B cell (primary cell): ENCODE results near the gene PRR7. TPM values are rescaled to one million over a fixed set of nuclear protein-coding genes. Genes with fewer than 3 reads are reported as not detected.

Source experiments
- ATAC-seq: fragments of 200-7000 bp; cut with Tn5 transposase; one replicate; pipeline ENCODE4 v1.10.0; 2021; ENCODE audit warnings: low read depth, mild to moderate bottlenecking, moderate number of reproducible peaks, moderate library complexity
- CTCF ChIA-PET: fragments of 350-600 bp; sonication (Branson Sonifier 250); formaldehyde crosslinking; loops from one replicate; lab custom pipeline; 2021; ENCODE audit warnings: antibody characterized with exemption, inconsistent platforms; lab: Charles Lee
- POLR2A ChIA-PET: fragments of 350-600 bp; sonication (Branson Sonifier 250); formaldehyde crosslinking; loops from one replicate; lab custom pipeline; 2021; ENCODE audit warnings: antibody characterized with exemption; lab: Charles Lee
- DNase-seq: peaks from one replicate; pipeline ENCODE4 v3.0.0; 2013
- H2AFZ ChIP-seq: 2 replicates; pipeline ENCODE4 v1.6.1; 2012; ENCODE audit warnings: mild to moderate bottlenecking, low read depth, low read length; ENCODE audit not compliant: insufficient read depth, poor library complexity, severe bottlenecking
- H3K27ac ChIP-seq, 2 donors: 1 replicate in 1 of 2; 2 replicates in 1 of 2; pipeline ENCODE4 v1.5.1; 2012 to 2013; ENCODE audit warnings: low read length in 2 of 2, mild to moderate bottlenecking in 2 of 2, moderate library complexity in 1 of 2
- H3K27me3 ChIP-seq, 4 experiments: fragments of 200-600 bp in 1 of 4; sonication (generic) in 1 of 4; replicated peaks in 1 of 4; 1 replicate in 2 of 4; 2 replicates in 2 of 4; pipeline versions ENCODE4 v1.6.1 to v1.7.0; 2013 to 2016; ENCODE audit warnings: low read length in 3 of 4, mild to moderate bottlenecking in 2 of 4, mixed read lengths in 1 of 4, moderate library complexity in 1 of 4; ENCODE audit not compliant: insufficient read depth in 4 of 4, control insufficient read depth in 3 of 4; ENCODE audit errors: control extremely low read depth in 1 of 4
- H3K36me3 ChIP-seq, 2 experiments: replicated peaks in 1 of 2; 1 replicate in 1 of 2; 2 replicates in 1 of 2; pipeline versions ENCODE4 v1.6.1 to v1.7.1; 2013; ENCODE audit warnings: low read length in 1 of 2; ENCODE audit not compliant: insufficient read depth in 2 of 2, control insufficient read depth in 1 of 2; ENCODE audit errors: control extremely low read depth in 1 of 2, extremely low read depth in 1 of 2
- H3K4me1 ChIP-seq, 2 donors: fragments of 200-600 bp in 1 of 2; sonication (generic) in 1 of 2; 1 replicate in 1 of 2; 2 replicates in 1 of 2; pipeline versions ENCODE4 v1.5.1 to v1.6.1; 2013 to 2017; ENCODE audit warnings: low read length in 2 of 2; ENCODE audit not compliant: control insufficient read depth in 2 of 2, insufficient read depth in 2 of 2
- H3K4me2 ChIP-seq: replicated peaks from 2 replicates; pipeline ENCODE3; 2012; ENCODE audit warnings: mild to moderate bottlenecking, low read depth, low read length; ENCODE audit not compliant: poor library complexity, severe bottlenecking
- H3K4me3 ChIP-seq, 5 experiments: fragments of 200-600 bp in 1 of 5; sonication (generic) in 1 of 5; 1 replicate in 3 of 5; 2 replicates in 2 of 5; pipeline versions ENCODE4 v1.5.1 to v1.7.0; 2011 to 2016; ENCODE audit warnings: low read length in 4 of 5, mild to moderate bottlenecking in 4 of 5, low read depth in 2 of 5, control low read depth in 1 of 5, moderate library complexity in 1 of 5; ENCODE audit not compliant: insufficient read depth in 1 of 5; ENCODE audit errors: control extremely low read depth in 1 of 5, extremely low read depth in 1 of 5
- H3K79me2 ChIP-seq: fragments of 200-600 bp; sonication (generic); one replicate; pipeline ENCODE4 v1.6.0; 2016; ENCODE audit warnings: low read length; ENCODE audit not compliant: control insufficient read depth, insufficient read depth
- H3K9ac ChIP-seq: fragments of 200-600 bp; sonication (generic); 2 replicates; pipeline ENCODE4 v1.6.1; 2017; ENCODE audit warnings: mild to moderate bottlenecking, low read length, moderate library complexity
- H3K9me3 ChIP-seq, 3 donors: one replicate each; pipeline versions ENCODE4 v1.6.1 to v1.7.1; 2013; ENCODE audit warnings: low read length in 2 of 3; ENCODE audit not compliant: control insufficient read depth in 2 of 3, insufficient read depth in 1 of 3; ENCODE audit errors: control extremely low read depth in 1 of 3
- H4K20me1 ChIP-seq: 2 replicates; pipeline ENCODE4 v1.6.0; 2012; ENCODE audit warnings: mild to moderate bottlenecking, low read length; ENCODE audit not compliant: insufficient read depth, control insufficient read depth, poor library complexity, severe bottlenecking
- H3K27ac Mint-ChIP-seq: one replicate; pipeline ENCODE4 v1.8.0; 2021; ENCODE audit warnings: mixed read lengths
- H3K27me3 Mint-ChIP-seq: one replicate; pipeline ENCODE4 v1.8.0; 2021; ENCODE audit warnings: mixed read lengths
- H3K4me1 Mint-ChIP-seq: one replicate; pipeline ENCODE4 v1.8.0; 2021; ENCODE audit warnings: mixed read lengths
- H3K4me3 Mint-ChIP-seq: one replicate; pipeline ENCODE4 v1.8.0; 2021; ENCODE audit warnings: mixed read lengths
- H3K9me3 Mint-ChIP-seq: one replicate; pipeline ENCODE4 v1.8.0; 2022; ENCODE audit warnings: mixed read lengths; ENCODE audit not compliant: insufficient read depth
- EZH2 ChIP-seq: IDR thresholded peaks from 2 replicates; pipeline ENCODE4 v1.6.1; 2012; ENCODE audit warnings: borderline replicate concordance, low read depth, mild to moderate bottlenecking, moderate library complexity, low read length; ENCODE audit not compliant: insufficient read depth, poor library complexity, severe bottlenecking
- WGBS: methylation state at CpG from one replicate; pipeline ENCODE4 v1.1.5; 2013; ENCODE audit warnings: missing lambda C conversion rate; ENCODE audit not compliant: insufficient coverage; 5-methylcytosine and 5-hydroxymethylcytosine counted together
- intact Hi-C: fragments of 100-400 bp; cut with micrococcal nuclease; formaldehyde crosslinking; loops from one replicate; pipeline ENCODE4 v1.10.0; 2022
- polyA plus RNA-seq: library from polyadenylated mRNA; depleted of rRNA; stranded (reverse); fragments of >200 nt; gene quantifications from 2 replicates; pipeline ENCODE4 v1.2.3, GENCODE V29; 2012
- total RNA-seq, 2 donors: library from RNA; stranded (reverse); fragments of 120-200 nt in 1 of 2; gene quantifications; 1 replicate in 1 of 2; 2 replicates in 1 of 2; pipeline versions ENCODE4 v1.2.3 to v1.2.4, GENCODE V29; 2013 to 2022
- TF ChIP-seq, protein P1 (sequence below): fragments of 200-600 bp; IDR thresholded peaks from one replicate; pipeline ENCODE4 v1.8.0; 2022; ENCODE audit warnings: antibody characterized with exemption, mild to moderate bottlenecking

PRR7 gene
- total and polyA plus RNA-seq, 2 donors (not counting 1 experiment from before 2014, with no cell fraction given): 4.8 to 84.4 TPM

DNA sequence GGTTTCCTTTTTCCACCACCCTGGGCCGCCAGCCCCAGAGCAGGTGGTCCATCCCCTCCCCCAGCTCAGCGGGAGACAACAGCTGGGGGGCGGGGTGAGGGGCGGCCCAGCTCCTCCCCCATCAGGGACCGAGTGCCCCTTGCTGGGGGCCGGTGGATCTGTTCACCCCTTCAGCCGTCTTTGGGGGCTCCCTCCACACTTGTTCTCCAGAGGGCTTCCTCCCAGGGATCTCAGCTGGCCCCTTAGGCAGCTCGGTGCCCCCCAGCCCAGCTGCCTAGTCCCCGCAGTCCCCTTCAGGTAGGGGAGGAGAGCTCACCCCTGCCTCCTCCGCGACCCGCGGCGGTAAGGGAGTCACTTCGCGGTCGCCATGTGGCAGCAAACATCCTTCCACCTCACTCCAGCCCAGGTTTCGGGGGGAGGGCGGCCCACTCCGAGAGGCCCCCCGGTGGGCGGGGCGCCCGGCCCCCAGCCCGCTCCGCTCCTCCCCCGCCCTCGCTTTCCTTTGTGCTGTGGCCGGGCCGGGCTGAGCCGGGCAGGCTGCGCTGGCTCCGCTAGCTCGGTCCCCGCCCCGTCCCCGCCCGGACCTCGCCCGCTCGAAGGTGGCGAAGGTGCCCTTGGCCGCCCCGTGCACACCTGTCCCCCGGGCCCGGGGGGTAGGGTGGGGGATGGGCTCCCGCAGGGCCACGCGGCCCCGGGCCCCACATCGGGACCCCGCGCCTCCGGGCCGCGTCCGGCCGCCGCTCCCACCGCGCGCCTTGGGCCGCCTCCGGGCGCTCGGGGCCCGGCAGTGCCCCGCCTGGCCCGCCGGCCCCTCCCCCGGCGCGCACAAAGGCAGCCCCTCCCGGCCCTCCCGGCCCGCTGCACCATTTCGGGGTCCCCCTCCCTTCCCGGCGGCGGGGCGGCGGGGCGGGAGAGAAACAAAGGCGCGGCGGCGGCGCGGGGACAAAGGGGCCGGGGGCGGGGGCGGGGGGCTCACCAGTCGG lies 26.1 kb downstream of the PRR7 start:
- Histone ChIP-seq H3K4me3 (peak overlapping the region in 3 of 5 experiments; percentile 41 to 60 (median 49)), H3K79me2 (no peaks in the 10 kb centered on the region), H4K20me1 (peaks cover 11% of the 10 kb centered on the region), H3K9ac (peak overlapping the region; percentile 57), H3K27me3 (peaks cover 0 to 24% (median 7%) of the 10 kb centered on the region in 4 experiments), H3K4me2 (peak overlapping the region; percentile 96), H3K4me1 (peaks cover 7 to 15% of the 10 kb centered on the region in 2 donors), H3K36me3 (no peaks in the 10 kb centered on the region), H3K9me3 (no peaks in the 10 kb centered on the region), H2AFZ (peak overlapping the region; percentile 65), H3K27ac (no peak overlapping the region)
- POLR2A ChIA-PET: no interaction called here
- Mint-ChIP-seq H3K4me3 (peak overlapping the region; percentile 81), H3K27ac (no peak overlapping the region), H3K27me3 (peaks cover 13% of the 10 kb centered on the region), H3K9me3 (no peaks in the 10 kb centered on the region), H3K4me1 (peaks cover 17% of the 10 kb centered on the region)
- peak; percentile 76 for TF ChIP-seq EZH2
- TF ChIP-seq, protein P1, sequence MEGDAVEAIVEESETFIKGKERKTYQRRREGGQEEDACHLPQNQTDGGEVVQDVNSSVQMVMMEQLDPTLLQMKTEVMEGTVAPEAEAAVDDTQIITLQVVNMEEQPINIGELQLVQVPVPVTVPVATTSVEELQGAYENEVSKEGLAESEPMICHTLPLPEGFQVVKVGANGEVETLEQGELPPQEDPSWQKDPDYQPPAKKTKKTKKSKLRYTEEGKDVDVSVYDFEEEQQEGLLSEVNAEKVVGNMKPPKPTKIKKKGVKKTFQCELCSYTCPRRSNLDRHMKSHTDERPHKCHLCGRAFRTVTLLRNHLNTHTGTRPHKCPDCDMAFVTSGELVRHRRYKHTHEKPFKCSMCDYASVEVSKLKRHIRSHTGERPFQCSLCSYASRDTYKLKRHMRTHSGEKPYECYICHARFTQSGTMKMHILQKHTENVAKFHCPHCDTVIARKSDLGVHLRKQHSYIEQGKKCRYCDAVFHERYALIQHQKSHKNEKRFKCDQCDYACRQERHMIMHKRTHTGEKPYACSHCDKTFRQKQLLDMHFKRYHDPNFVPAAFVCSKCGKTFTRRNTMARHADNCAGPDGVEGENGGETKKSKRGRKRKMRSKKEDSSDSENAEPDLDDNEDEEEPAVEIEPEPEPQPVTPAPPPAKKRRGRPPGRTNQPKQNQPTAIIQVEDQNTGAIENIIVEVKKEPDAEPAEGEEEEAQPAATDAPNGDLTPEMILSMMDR: no peak
- DNase-seq (peak; percentile 62), ATAC-seq (peak; percentile 60)
- WGBS: under 1% methylated on average over 86 of the region's 93 CpGs
- CTCF ChIA-PET: interaction anchor here (1.2 to 2.4 kb wide), 4 partner anchors 16 to 82 kb away, joined by 3 to 10 read pairs (median 7); no protein-coding TSS in a partner anchor
- intact Hi-C loops: no loop called here
